Measurements from ENCODE around the gene TRIM15.

TRIM15 gene

DNA sequence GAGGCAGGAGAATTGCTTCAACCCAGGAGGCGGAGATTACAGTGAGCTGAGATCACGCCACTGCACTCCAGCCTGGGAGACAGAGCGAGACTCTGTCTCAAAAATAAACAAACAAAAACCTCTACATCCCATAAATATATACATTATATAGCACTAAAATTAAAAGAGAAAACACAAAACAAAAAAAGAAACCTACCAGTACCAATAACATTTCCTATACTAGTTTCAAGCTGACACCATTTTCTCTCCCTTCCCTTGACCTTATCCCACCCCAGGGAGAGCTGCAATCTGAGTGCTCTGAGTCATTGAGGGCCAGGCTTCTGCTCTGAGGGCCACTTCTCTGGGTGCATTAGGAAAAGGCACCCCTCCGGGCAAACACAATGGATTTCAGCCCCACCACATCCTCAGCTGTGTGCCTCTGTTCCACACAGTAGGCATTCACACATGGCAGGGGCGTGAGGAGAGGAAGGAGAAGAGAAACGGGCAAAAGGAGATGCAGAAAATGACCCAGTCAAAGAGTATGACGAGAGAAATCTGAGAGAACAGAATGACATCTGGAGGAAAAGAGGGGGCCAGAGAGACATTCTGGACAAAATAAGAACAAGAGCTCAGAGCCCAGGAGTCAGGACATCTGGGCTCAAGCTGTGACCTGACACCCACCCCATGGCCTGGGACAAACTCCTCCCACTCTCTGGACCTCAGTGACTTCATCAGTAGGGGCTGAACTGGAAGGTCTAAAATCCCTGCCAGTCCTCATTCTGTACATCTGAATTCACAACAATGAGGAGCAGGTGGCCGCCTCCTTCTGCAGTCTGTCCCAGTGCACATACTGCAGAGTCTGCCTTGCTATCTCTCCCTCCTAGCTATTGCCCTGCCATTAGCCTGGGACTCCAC lies 31.7 kb downstream of the TRIM15 start:
- peaks cover 4% of the 10 kb centered on the region for H3K79me2 ChIP-seq
- no peak overlapping the region for H3K4me3 ChIP-seq (ENCODE audit: low read depth, low read length)
- no peak overlapping the region for H3K27ac ChIP-seq
- H3K27me3 ChIP-seq (ENCODE audit: control insufficient read depth, insufficient read depth, low read length): no peaks in the 10 kb centered on the region
- no peak overlapping the region for H2AFZ ChIP-seq
- H3K36me3 ChIP-seq (ENCODE audit: control insufficient read depth, insufficient read depth, low read length): no peaks in the 10 kb centered on the region
- no peak overlapping the region for H3K4me2 ChIP-seq (ENCODE audit: low read length)
- H3K9me3 ChIP-seq (ENCODE audit: control insufficient read depth, low read length): no peaks in the 10 kb centered on the region
- H3K4me1 ChIP-seq: no peaks in the 10 kb centered on the region
- no peak overlapping the region for H3K9ac ChIP-seq
- TF ChIP-seq, protein P1, sequence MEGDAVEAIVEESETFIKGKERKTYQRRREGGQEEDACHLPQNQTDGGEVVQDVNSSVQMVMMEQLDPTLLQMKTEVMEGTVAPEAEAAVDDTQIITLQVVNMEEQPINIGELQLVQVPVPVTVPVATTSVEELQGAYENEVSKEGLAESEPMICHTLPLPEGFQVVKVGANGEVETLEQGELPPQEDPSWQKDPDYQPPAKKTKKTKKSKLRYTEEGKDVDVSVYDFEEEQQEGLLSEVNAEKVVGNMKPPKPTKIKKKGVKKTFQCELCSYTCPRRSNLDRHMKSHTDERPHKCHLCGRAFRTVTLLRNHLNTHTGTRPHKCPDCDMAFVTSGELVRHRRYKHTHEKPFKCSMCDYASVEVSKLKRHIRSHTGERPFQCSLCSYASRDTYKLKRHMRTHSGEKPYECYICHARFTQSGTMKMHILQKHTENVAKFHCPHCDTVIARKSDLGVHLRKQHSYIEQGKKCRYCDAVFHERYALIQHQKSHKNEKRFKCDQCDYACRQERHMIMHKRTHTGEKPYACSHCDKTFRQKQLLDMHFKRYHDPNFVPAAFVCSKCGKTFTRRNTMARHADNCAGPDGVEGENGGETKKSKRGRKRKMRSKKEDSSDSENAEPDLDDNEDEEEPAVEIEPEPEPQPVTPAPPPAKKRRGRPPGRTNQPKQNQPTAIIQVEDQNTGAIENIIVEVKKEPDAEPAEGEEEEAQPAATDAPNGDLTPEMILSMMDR (IDR thresholded peaks at IDR 0.05): no peak

DNA sequence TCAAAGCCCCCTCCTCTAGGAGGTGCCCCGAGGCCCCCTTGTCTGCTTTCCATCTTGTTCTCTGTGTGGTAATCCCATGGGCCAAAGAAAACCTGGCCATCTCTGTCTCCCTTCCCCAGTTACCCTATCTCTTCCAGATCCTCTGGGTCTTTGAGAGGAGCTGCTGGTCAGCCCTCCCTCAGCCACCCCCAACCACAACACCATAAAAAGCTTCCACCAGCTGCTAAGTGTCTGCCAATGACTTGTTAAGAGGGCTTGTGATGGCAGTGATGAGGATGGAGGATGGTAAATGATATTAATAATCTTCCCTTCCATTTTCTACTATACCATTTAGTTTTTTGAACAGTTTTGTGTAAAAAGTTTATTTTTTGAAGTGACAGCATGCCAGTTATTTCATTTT lies 32.6 kb downstream of the TRIM15 start:
- Histone ChIP-seq H3K9ac (no peak overlapping the region), H3K9me3 (ENCODE audit: control insufficient read depth, low read length) (no peaks in the 10 kb centered on the region), H3K27me3 (ENCODE audit: control insufficient read depth, insufficient read depth, low read length) (no peaks in the 10 kb centered on the region), H3K79me2 (peaks cover 8% of the 10 kb centered on the region), H3K4me3 (ENCODE audit: low read depth, low read length) (no peak overlapping the region), H3K4me2 (ENCODE audit: low read length) (no peak overlapping the region), H3K36me3 (ENCODE audit: control insufficient read depth, insufficient read depth, low read length) (no peaks in the 10 kb centered on the region), H3K27ac (no peak overlapping the region), H3K4me1 (no peaks in the 10 kb centered on the region), H2AFZ (no peak overlapping the region)
- TF ChIP-seq, protein P1 (IDR thresholded peaks at IDR 0.05): no peak

DNA sequence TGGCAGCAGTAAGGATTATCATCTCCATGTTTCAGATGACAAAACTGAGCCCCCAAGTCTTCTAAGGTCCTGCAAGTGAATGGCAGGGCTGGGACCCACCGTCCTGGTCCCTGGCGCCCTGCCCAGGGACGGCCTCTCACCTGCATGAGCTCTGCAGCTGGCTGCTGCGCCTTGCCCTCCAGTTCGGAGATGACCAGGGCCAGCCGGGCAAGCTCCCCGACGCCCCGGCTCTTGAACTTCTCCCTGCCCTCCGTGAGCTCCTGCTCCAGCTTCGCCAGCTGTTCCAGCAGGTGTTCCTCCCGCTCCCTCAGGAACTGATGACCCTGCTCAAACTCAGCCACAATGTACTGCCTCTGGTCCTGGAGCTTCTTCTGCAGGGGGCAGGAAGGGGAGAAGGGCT lies 33.0 kb downstream of the TRIM15 start:
- no peak overlapping the region for H3K27ac ChIP-seq
- H3K36me3 ChIP-seq (ENCODE audit: control insufficient read depth, insufficient read depth, low read length): no peaks in the 10 kb centered on the region
- H3K27me3 ChIP-seq (ENCODE audit: control insufficient read depth, insufficient read depth, low read length): no peaks in the 10 kb centered on the region
- H2AFZ ChIP-seq: no peak overlapping the region
- H3K4me1 ChIP-seq: no peaks in the 10 kb centered on the region
- no peaks in the 10 kb centered on the region for H3K9me3 ChIP-seq (ENCODE audit: control insufficient read depth, low read length)
- no peak overlapping the region for H3K4me2 ChIP-seq (ENCODE audit: low read length)
- TF ChIP-seq, protein P1 (IDR thresholded peaks at IDR 0.05): no peak
- no peak overlapping the region for H3K9ac ChIP-seq
- no peak overlapping the region for H3K4me3 ChIP-seq (ENCODE audit: low read depth, low read length)
- peaks cover 9% of the 10 kb centered on the region for H3K79me2 ChIP-seq

DNA sequence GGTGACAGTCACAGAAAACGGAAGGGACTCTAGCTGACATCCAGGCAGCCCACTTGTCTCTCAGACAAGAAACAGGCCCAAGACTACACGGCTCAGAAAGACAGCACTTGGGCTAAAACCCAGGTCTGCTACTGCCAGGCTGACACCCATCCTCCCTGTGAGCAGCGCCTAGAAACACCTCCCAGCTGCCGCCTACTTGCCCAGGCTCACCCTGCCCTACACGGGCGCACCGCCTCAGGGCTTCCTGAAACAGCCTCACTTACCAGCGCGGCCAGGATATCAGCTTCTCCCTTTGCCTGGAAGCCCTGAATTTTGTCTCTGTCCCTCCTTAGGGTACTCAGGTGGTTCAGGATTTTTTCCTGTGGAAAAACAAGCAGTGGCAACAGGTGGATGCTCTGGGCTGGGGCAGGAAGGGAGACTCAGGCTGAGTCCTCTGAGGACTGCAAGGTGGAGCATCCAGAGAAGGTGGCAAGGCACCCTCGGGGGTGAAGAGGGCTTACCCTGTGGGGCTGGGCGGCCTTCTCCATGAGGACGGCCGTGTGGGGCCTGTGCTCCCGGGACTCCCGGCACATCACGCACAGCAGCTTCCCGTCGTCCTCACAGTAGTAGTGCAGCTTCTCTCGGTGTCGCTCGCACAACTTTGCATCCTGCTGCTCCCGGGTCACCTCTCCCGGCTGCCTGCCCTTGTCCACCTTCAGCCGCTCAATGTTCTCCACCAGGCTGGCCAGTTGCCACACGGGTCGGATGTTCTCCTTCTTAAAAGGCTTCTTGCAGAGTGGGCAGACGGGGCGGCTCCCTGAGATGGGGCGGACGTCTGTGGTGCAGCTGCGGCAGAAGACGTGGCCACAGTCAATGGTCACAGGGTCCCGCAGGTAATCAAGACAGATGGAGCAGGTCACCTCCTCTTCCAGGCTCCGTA lies 35.1 kb downstream of the TRIM15 start:
- Histone ChIP-seq H3K27ac (no peak overlapping the region), H3K27me3 (ENCODE audit: control insufficient read depth, insufficient read depth, low read length) (no peaks in the 10 kb centered on the region), H3K9me3 (ENCODE audit: control insufficient read depth, low read length) (no peaks in the 10 kb centered on the region), H3K36me3 (ENCODE audit: control insufficient read depth, insufficient read depth, low read length) (no peaks in the 10 kb centered on the region), H3K9ac (no peak overlapping the region), H3K79me2 (peaks cover 11% of the 10 kb centered on the region), H3K4me2 (ENCODE audit: low read length) (no peak overlapping the region), H2AFZ (no peak overlapping the region), H3K4me3 (ENCODE audit: low read depth, low read length) (no peak overlapping the region), H3K4me1 (no peaks in the 10 kb centered on the region)
- TF ChIP-seq, protein P1 (IDR thresholded peaks at IDR 0.05): no peak
